GM19328 (cell line): ENCODE measurements around the gene POR.
"Not testable (repeated sequence)": the region's sequence is repeated elsewhere in the genome, so short reads cannot be mapped to it uniquely, and the experiment has no call there.

Experiments
- ATAC-seq: cut with Tn5 transposase; IDR thresholded peaks from one replicate; pipeline ENCODE4 v1.9.1; 2021; ENCODE audit warnings: mild to moderate bottlenecking, moderate library complexity; ENCODE audit not compliant: unreplicated experiment

The POR gene

GRCh38 chr7:75884476-75884875, 30.5 kb upstream of the POR start:
- no peak for ATAC-seq

DNA sequence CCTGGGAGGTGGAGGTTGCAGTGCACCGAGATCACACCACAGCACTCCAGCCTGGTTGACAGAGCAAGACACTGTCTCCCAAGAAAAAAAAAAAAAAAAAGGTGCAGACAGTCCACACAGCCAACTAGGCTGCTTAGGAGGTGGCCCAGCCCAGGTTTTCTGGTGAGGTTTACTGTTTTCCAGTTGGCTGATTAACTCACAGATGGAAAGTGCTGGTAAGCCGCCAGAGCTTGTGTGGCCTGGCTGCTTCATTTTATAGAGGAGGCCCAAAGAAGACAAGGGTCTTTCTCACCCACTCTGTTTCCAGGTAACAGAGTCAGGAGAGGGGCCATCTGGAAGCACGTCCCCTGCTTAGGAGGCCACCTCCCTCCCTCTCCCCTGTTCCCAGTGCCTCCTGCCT, 29.9 kb upstream of the POR start:
- no peak for ATAC-seq

GRCh38 chr7:75887669-75888369, 27.1 kb upstream of the POR start:
- no peak for ATAC-seq

- ATAC-seq = no peak
Observed at GRCh38 chr7:75888464-75889222, 26.3 kb upstream of the POR start.

DNA sequence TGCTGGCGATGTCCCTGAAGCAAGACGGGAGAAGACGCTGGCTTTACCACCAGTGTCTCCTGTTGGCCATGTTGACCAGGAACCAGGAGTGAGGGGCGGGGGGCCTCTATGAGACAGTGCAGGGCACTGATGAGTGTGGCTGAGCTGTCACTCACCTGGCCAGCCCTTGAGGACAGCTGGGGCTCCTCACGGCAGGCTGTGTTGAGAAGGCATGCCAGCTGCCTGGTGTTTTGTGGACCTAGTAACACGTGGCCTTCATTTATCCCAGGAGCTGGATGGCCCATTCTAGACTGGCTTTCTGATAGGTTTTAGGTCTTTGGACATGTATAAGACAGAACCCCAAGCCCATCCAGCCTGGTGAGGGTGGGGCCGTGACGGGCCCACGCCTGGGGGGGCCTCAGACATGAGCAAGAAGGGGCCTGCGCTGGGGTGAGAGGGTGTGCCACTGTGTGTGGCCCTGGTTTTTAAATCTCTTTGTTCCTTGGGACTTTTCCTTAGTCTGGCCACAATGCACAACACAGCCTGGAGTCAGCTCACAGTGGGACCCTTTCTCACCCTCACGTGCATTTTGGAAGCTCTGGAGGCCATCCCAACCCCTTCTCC, 25.6 kb upstream of the POR start:
- ATAC-seq = no peak

- ATAC-seq = no peak
Observed at GRCh38 chr7:75889826-75890225, 25.1 kb upstream of the POR start.

- ATAC-seq = not testable (repeated sequence)
Observed at GRCh38 chr7:75891237-75891636, 23.7 kb upstream of the POR start.

DNA sequence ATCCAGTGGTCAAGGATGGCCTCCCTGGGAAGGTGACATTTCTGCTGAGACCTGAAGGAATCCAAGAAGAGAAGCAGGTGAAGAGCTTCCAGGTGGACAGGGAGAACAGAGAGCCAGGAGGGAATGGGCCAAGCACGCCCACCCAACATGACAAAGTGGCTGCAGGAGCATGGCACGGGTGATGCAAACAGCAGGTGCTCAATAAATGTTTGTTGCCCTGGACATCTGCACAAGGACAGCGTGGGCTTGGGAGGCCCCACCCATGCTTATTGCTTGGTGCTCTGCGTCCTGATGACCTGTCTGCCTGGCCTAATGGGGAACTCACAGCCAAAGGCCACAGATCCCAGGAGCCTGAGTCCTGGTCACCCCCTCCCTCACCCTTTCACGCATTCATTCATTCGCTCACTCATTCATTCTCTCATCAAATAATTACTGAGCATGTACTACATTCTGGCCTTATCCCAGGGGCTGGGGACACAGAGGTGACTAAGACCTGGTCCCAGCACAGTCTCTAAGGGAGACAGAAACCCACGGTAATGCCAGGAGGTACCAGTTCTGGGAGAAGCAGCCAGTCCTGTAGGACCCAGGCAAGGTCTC, 23.0 kb upstream of the POR start:
- ATAC-seq = no peak

DNA sequence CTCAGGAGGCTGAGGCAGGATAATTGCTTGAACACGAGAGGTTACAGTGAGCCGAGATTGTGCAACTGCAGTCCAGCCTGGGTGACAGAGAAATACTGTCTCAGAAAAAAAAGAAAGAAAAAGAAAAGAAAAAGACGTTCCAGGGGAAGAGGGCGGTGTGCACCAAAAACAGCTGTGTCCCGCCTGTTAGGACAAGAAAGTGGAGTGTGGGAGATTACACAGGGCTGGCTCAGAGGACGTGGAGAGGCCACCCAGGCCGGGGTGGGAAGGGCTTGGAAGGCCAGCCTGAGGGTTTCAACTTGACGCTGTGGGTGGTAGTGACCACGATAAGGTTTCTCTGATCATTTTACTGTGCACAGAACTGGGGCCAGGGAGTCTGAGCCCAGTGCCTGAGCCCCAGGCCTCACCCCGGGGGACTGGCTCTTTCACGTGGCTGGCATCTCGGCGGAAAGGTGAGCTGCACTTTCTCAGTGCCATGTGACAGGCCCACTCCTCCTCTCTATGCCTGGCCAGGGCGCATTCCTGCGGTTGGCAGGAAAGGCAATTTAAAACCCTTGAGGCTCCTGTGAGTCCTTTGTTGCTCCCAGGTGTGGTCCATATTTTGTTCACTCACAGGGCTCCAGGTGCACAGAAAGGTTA, 22.2 kb upstream of the POR start:
- no peak for ATAC-seq

- ATAC-seq = no peak
Observed at GRCh38 chr7:75896803-75897327, 18.1 kb upstream of the POR start.

DNA sequence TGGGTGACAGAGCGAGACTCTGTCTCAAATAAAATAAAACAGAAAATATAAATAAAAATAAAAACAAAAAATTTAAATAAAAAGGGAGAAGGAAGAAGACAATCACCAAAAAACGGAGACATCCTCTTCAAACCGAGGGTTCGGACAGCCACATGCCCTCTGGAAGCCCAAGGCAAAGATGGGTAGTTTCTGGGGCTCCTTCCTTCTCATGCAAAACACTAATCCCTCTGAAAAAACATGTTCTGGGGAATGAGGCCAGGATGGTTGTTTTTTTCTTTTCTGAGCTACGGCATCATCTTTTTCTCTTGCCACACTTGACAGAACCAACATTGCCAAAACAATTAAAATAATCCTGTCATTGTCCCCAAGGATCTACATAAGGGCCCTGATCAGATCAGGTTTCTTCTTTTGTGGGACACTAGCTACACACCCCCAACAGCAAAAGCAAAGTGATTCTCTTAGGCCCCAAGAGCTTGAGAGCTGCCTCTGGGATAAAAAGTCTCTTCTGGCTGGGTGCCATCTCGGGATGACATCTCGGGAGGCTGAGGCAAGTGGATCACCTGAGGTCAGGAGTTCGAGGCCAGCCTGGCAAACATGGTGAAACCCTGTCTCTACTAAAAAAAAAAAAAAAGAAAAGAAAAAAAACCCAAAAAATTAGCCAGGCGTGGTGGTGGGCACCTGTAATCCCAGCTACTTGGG, 14.2 kb upstream of the POR start:
- no peak for ATAC-seq

- no peak for ATAC-seq
Observed at GRCh38 chr7:75905785-75906604, 9.0 kb upstream of the POR start.

DNA sequence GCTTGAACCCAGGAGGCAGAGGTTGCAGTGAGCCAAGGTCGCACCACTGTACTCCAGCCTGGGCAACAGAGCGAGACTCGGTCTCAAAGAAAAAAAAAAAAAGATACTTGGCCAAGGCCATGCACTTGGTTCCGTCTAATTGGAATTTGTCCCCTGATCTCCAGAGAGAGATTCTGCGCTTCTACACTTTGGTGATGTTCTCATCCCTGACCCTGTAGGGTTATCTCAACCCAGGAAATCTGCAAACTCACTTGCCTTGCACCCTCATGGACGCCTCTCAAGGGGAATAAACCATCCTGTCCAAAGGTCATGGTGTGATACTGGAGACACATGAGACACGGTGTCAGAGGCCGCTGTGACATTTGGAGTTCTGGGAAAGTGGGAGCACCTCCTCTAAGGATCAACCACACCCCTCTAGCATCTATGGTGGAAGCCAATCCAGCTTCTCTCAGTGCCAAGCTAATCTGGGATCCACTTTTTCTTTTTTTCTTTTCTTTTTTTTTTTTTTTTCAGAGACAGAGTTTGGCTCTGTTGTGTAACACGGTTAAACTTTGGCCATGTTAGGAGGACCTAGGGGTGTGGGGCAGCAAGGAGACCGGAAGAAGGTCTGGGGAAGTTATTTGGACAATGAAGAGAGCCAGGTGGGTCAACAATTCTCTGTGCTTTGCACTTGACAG, 7.8 kb upstream of the POR start:
- no peak for ATAC-seq

DNA sequence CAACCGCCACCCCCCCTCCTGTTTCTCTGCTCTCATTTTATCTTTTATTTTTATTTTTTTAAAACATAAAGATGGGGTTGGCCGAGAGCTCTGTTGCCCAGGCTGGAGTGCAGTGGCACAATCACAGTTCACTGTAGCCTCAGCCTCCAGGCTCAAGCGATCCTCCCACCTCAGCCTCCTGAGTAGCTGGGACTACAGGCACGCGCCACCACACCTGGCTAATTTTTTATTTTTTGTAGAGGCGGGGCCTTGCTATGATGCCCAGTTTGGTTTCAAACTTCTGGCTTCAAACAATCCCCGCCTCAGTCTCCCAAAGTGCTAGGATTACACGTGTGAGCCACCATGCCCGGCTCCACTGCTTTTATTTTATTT, 7.3 kb upstream of the POR start:
- not testable (repeated sequence) for ATAC-seq

DNA sequence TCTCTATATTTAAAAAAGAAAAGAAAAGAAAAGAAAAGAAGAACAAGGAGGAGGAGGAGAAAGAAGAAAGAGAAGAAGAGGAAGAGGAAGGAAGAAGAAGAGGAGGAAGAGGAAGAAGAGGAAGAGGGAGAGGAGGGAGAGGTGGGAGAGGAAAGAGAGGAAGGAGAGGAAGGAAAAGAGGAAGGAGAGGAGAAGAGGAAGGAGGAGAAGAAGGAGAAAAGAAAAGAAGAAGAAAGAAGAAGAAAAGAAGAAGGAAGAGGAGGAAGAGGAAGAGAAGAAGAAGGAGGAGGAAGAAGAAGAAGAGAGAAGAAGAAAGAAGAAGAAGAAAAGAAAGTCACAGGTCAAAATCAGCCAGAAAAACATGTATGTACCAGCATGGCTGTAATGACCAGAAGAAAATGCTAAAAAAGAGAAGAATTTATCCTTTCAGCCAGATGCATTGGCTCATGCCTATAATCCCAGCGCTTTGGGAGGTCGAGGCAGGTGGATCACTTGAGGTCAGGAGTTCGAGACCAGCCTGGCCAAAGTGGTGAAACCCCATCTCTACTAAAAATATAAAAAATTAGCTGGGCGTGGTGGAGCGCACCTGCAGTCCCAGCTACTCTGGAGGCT, 5.3 kb upstream of the POR start:
- no peak for ATAC-seq

DNA sequence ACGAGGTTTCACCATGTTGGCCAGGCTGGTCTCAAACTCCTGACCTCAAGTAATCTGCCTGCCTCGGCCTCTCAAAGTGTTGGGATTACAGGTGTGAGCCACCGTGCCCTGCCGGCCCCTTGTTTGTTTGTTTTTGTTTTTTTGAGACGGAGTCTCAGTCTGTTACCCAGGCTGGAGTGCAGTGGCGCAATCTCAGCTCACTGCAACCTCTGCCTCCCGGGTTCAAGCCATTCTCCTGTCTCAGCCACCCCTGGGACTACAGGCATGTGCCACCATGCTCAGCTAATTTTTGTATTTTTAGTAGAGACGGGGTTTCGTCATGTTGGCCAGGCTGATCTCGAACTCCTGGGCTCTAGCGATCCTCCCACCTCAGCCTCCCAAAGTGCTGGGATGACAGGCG, 3.8 kb upstream of the POR start:
- ATAC-seq = not testable (repeated sequence)

- no peak for ATAC-seq
Observed at GRCh38 chr7:75913437-75913836, 1.5 kb upstream of the POR start.

- ATAC-seq = no peak
Observed at GRCh38 chr7:75914169-75914654, 743 bp upstream of the POR start.
